ENCODE data around the gene ZDHHC13.
"Not testable (repeated sequence)": the region's sequence is repeated elsewhere in the genome, so short reads cannot be mapped to it uniquely, and the experiment has no call there.

ZDHHC13 gene

DNA sequence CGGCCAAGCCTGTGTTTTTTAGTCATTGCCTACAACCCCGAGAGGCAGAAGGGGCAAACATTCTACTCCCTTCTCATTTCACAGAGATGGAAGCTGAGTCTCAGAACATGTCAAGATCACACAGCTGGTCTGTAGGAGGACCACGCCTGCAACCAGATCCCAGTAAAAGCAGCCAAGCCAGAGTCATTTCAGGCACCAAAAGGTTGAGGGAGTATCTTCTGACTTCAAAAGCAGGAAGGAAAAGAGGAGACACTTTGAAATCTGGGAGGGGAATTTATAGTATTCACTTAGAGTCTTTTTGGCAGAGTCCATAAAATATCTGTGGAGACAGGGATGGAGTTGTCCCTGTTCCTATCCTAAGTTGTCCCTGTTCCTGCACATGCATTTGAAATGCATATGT, 17.9 kb upstream of the ZDHHC13 start:
- DNase-seq (ENCODE audit: low spot score) = no peak

- no peak for DNase-seq (ENCODE audit: low spot score)
These were observed 16.1 kb upstream of the ZDHHC13 start for GRCh38 chr11:19100885-19101284.

DNA sequence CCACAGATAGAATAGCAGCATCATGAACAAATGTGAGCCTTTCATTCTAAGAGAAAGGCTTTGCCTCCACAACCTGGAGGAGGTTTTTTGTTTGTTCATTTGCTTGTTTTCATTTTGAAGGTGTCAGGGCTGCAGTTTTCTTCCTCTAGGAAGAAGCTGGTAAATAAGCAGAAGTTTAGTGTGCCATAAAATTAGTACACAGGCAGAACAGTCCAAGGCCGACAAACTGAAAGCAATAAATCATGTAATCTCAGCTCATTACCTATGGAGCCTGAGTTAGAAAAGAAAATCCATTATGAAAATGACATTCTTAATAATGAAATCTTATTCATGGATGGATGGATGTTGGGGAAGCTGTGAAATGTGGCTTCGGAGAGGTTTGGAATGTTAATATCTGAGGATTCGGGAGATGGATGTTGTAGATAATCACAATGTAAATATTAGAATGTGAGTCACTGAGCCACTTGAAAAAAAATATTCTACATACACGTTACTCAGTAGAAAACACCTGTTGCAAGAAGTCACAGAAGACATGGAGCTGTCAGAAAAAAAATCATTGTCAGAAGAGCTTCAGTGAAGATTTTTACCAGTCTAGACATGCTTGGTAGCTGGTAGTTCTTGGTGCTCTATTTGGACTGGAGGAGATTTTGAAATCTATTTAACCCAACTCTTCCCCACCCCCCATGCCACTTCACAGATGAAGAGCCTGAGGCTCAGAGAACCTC, 15.0 kb upstream of the ZDHHC13 start:
- no peak for DNase-seq (ENCODE audit: low spot score)

GRCh38 chr11:19102521-19102900, 14.5 kb upstream of the ZDHHC13 start:
- no peak for DNase-seq (ENCODE audit: low spot score)

DNA sequence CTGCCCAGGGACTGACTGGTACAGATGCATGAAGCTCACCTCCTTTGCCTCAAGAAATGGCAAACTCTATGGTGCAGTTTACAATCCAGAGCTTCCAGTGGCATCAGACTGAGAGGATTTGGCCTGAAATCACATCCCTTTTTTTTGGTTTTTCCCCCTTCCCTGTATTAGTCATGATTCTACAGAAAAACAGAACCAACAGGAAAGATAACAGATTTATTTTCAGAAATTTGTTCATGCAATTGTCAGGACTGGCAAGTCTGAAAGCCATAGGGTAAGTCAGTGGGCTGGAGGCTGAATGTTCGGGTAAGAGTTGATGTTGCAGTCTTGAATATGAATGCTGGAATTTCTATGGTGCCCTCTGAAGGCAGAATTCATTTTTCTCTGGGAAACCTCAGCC, 12.0 kb upstream of the ZDHHC13 start:
- DNase-seq (ENCODE audit: low spot score) = no peak

DNA sequence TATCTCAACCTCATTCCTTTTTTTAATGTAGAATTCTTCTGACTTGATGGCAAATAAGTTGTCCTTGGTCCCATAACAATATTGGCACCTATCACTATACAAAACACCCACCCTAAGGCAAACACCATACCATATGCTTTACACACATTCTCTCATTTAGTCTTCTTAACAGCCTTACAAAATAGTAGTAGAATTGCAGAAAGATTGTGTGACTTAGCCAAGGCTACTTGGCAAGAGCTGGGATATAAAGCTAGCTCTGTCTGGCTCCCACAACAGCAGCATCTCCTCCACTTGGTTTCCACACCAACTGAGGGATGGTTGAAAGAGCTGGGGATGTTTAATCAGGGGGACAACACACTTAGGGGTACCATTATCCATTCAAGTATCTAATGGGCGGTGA, 9.8 kb upstream of the ZDHHC13 start:
- DNase-seq (ENCODE audit: low spot score) = no peak

- no peak for DNase-seq (ENCODE audit: low spot score)
These were observed 6.7 kb upstream of the ZDHHC13 start for GRCh38 chr11:19110295-19110694.

- DNase-seq (ENCODE audit: low spot score) = no peak
These were observed 5.2 kb upstream of the ZDHHC13 start for GRCh38 chr11:19111809-19112208.

GRCh38 chr11:19116276-19116970, 545 bp upstream of the ZDHHC13 start:
- DNase-seq (ENCODE audit: low spot score) = no peak

DNA sequence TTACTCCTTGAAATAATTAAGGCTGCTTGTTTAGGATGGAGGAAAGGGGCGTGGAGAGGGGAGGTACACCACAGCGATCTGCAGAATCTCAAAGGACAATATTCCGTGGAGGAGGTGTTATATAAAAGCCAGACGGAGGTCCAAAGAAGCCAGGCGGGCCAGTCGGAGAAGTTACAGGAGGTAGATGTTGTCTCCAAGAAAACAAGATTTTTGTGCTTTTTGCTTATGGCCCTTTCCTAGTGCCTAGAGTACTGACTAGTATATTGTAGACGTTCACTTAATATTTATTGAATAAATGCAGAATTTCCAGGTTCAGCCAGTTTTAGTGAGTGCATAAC, 761 bp downstream of the ZDHHC13 start:
- DNase-seq (ENCODE audit: low spot score) = no peak

GRCh38 chr11:19121646-19122045, 4.7 kb downstream of the ZDHHC13 start:
- DNase-seq (ENCODE audit: low spot score) = no peak

GRCh38 chr11:19122960-19123615, 6.1 kb downstream of the ZDHHC13 start:
- DNase-seq (ENCODE audit: low spot score) = no peak

GRCh38 chr11:19126562-19127325, 9.8 kb downstream of the ZDHHC13 start:
- not testable (repeated sequence) for DNase-seq (ENCODE audit: low spot score)

DNA sequence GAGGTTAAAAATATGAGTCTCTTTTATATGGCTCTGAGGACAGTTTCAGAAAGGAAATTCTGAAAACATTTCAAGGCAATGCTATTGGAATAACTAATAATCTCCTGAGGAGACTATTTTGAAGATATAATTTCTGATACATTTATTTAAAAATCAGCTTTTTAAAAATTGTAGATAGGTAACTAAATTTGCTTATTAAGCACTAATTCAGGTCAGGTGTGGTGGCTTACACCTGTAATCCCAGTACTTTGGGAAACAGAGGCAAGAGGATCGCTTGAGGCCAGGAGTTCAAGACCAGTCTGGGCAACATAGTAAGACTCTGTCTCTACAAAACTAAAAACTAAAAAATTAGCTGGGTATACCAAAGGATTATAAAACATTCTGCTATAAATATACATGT, 17.0 kb downstream of the ZDHHC13 start:
- no peak for DNase-seq (ENCODE audit: low spot score)

- DNase-seq (ENCODE audit: low spot score) = not testable (repeated sequence)
These were observed 19.9 kb downstream of the ZDHHC13 start for GRCh38 chr11:19136884-19137283.

GRCh38 chr11:19145319-19145718, 28.4 kb downstream of the ZDHHC13 start:
- no peak for DNase-seq (ENCODE audit: low spot score)

DNA sequence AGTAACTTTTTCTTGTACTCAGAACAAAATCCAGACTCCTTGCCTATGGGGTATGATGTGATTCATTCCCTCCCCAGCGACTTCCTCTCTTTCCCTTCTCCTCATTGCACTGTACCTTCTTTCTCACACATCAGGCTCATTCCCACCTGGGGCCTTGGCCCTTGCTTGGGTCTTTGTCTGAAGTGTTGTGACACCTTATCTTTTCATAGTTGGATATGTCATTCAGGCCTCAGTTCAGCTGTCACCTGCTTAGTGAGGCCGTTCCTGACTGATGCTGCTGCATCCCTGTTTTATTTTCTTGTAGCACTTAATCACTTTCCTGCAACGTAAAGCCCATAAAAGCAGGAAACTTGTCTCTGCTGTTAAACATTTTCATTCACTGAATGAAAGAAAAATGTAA, 39.9 kb downstream of the ZDHHC13 start:
- no peak for DNase-seq (ENCODE audit: low spot score)

GRCh38 chr11:19160847-19161246, 43.9 kb downstream of the ZDHHC13 start:
- no peak for DNase-seq (ENCODE audit: low spot score)

GRCh38 chr11:19161651-19162050, 44.7 kb downstream of the ZDHHC13 start:
- DNase-seq (ENCODE audit: low spot score) = no peak

DNA sequence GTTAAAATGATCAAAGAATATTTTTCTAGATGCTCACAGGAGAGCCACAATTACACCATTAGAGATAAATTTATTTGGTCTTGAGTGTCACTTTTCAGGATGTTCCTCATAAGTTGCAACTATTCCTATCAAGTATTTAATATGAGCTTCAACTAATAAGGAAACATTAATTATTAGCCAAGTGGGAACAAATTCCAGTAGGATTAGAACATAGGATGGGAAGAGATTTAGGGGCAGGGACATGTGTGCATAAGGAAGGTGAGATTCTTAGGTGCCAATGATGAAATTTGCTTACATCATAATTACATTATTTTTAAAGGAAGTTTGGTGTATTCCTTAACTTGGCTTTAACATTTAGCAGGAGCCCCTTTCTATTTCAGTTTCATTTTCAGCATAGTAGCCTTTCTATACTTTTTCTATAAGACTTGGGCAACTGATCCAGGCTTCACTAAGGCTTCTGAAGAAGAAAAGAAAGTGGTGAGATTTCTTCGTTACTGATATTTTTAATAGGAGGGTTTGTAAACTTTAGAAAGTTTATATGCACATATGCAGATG, 46.1 kb downstream of the ZDHHC13 start:
- DNase-seq (ENCODE audit: low spot score) = no peak

- DNase-seq (ENCODE audit: low spot score) = no peak
These were observed 46.6 kb downstream of the ZDHHC13 start for GRCh38 chr11:19163617-19164016.

- DNase-seq (ENCODE audit: low spot score) = no peak
These were observed 47.4 kb downstream of the ZDHHC13 start for GRCh38 chr11:19164230-19164855.
